Ramos (cell line): ENCODE data around the gene LCLAT1.
"Not testable (repeated sequence)": the region's sequence is repeated elsewhere in the genome, so short reads cannot be mapped to it uniquely, and the experiment has no call there.

Source experiments
- in situ Hi-C: fragments of 300-500 bp; cut with MboI; formaldehyde crosslinking; loops from one replicate; pipeline ENCODE4 v1.14.3; 2022; ENCODE audit warnings: low sequenced_read_pairs; ENCODE audit not compliant: unreplicated experiment

The LCLAT1 gene

DNA sequence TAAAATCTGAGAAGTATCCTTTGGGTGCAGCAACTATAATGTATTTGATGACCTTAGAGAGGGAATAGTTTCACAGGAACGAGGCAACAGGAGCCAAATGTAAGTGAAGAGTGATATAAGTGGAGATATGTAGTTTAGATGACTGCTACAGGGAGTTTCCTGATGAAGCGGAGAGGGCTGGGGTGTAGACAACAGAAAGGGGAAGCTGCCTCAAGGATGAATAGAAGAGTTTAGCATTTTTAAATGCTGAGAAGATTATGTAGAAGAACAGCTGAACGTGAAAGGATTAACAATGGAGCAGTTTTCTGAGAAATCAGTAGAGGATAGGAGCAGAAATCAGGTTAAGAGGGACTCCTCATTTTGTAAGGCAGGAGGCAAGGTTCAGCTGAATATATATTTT is 133.3 kb downstream of the LCLAT1 start:
- in situ Hi-C loops: no loop called here

DNA sequence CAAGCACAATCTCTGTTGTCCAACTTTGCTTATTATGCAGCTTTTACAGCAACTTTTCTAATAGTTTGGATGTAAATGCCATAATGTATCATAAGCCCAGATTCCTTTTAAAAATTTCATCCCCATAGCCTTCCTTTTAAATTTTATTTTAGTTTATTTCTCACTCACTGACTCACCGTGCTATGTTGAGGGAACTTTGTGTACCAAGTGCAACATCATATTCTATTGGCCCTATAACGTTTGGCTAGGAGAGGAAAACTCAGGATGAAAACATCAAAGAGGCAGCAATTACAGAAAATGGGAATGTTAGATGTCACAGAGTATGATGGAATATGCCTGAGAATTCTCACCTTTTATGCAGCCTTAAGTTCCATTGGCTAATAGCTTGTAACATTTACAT is 135.5 kb downstream of the LCLAT1 start:
- in situ Hi-C loops: no loop called here

DNA sequence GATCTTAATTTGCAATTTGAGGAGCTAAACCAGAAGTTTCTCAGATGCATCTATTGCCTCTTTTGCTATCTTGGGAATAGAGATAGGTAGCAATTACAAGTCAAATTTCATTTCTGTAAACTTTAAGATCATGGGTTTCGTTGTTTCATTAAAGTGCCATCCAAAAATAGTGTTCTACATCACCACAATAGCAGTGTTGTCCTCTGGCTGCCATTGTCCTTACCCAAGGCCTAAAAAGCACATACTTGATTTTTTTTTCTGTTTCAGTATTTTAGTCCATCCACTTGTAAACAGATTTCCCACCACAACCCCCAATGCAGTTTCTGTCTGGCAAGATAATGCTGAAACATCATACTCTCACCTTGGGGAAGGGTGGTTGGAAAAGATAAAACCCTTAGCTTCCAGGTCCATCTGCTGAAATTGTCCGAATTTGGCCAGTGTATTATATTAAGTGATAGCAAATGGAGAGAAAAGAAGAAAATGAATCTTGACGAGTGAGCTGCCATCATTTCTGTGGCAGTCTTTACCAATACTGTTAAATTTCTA is 136.2 kb downstream of the LCLAT1 start:
- in situ Hi-C loops: no loop called here

DNA sequence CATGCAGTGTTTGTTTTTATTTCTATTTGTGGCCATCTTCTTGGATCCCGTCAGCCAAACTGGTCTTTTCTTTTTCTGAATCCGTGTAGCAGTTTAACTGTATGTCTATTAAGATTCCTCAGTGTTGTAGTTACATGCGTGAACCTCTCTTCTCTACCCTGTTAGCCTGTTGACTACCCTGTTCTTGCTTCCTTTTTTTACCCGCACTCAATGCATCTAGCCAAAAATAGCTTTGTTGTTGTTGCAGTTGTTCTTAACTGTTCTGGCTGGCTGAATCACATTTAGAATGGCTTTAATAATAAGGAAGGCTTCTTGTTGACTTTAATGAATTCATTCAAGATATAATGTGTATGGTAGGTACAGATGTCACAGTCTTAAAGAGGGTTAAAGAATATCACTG is 137.1 kb downstream of the LCLAT1 start:
- in situ Hi-C loops: no loop called here

DNA sequence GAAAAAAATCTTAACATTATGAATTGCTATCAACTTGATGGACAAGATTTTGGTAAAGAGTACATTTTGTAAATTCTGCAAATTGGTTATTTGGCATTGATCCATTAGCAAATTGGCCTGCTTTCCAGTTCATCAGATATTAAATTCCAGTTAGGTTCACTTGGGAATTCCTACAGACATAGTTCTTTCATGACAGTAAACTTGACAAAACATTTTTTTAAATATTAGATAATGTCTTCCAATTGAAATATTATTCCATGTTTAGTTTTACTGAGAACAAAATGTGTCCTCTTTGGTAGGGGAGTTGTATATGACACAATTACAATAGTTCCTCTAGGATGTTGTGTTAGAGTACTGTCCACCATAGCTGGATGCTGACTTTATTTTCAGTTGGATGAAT is 141.9 kb downstream of the LCLAT1 start:
- in situ Hi-C loops: no loop called here

DNA sequence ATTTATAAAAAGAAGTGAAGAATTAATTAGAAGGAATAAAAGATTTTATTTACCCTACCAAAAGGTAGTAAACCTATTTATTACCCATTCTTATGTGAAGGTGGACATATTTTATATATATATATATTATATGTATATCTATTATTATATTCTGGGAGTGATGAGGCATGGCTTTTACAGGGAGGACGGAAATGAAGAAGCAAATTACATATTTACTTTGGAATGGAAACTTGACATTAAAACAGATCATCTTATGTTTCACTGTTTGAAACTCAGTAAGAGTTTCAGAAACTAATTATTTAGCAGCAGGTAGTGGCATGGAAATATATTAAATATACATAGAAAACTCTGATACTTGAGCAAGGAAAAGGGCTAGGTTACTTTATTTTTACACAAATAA is 143.4 kb downstream of the LCLAT1 start:
- in situ Hi-C loops: no loop called here

DNA sequence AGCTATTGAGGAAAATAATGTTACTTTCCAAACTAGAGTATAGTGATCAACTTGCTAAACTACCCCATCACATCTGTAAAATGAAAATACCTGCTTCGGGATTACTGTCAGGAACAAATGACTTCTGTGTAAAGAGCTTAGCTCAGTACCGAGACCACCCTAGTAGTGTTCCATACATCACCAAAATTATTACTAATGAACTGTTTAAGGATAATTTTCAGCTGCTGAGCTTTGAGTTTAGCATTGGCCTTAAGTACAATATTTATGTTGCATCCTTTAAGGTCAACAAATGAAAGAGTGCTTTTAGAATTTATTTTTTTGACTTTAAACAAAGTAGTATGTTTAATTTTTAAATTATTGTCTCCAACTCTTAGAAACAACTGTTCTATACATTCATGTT is 144.1 kb downstream of the LCLAT1 start:
- in situ Hi-C loops: no loop called here

DNA sequence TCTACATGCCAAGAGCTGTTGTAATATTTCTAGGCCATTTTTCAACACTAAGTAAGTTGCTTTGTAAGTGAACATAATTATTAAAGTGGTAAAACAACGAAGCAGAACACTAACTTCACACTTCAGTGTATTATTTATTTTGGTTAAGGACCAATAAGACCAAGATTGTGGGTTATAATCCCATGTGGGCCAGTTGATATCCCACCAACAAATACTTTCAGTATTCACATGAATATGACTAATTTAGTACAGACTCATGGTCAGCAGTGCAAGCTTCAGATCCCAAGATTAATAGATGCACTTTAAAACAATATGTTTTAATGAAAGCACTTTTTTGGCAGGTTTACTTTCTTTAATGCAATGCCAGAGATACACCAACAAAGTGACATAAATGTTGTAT is 154.3 kb downstream of the LCLAT1 start:
- in situ Hi-C loops: no loop called here

DNA sequence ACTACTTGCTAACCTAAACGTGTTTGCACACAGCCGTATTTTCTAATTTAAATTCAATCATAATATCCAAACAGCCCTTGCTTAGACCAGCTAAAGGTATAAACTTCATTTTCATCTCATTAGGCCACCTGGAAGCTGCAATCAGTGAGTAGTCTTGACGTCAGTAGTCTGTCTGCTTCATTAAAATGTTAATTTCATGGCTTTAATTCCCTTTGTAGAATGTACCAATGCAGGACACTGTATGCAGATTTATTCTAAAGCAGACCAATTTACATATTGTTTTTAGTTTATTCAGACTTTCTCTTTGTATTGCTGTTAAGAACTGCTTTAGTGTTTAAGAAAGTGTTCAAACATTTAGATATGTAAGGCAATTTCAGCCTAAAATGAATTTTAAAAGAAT is 158.2 kb downstream of the LCLAT1 start:
- in situ Hi-C loops: no loop called here

DNA sequence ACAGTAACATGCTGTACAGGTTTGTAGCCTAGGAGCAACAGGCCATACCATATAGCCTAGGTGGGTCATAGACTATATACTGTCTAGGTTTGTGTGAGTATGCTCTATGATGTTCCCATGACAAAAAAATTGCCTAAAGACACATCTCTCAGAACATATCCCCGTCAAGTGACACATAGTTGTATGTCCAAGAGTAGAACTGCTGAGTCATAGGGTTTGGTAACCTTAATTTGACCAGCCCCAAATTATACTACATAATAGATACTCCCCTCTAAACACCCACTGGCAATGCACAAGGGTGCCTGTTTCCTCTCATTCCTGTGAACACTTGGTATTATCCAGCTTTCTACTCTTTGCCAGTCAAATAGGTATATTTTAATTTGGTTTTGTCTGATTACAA is 161.6 kb downstream of the LCLAT1 start:
- in situ Hi-C loops: no loop called here

DNA sequence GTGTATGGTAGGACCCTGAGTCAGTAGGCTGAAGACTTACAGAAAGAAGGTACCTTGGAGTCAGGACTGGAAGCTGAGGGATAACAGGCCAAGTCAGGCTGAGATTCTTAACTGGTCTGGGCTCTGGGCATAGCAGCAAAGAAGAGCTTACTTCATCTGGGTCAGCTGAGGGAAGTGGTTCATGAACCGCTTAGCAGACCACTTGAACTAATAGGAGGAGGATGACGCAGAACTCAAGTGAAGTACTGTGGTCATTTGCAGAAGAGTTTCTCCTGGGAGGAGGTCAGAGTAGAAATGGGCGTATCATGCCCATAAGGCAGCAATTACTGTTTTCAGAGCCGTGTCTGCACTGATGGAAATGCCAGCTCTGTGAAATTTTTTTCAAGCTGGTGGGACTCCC is 164.5 kb downstream of the LCLAT1 start:
- in situ Hi-C loops: no loop called here

DNA sequence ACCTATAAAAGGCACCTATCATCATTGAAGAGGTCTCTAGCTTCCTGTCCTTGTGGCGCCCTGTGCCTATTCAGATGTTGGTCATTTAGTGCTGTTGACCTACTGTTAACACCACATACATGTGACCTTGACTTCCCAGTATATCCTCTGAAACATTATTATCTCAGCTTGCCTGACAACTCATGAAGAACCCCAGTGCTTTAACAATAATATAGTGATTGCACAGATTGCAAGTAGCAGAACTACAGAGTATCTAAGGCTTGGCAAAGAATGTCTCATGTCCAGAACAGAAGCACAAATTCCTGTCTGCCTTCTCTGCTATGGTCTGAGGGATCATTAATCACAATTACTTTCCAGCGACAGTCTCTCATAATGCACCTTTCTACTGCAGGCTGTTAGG is 165.3 kb downstream of the LCLAT1 start:
- in situ Hi-C loops: no loop called here

DNA sequence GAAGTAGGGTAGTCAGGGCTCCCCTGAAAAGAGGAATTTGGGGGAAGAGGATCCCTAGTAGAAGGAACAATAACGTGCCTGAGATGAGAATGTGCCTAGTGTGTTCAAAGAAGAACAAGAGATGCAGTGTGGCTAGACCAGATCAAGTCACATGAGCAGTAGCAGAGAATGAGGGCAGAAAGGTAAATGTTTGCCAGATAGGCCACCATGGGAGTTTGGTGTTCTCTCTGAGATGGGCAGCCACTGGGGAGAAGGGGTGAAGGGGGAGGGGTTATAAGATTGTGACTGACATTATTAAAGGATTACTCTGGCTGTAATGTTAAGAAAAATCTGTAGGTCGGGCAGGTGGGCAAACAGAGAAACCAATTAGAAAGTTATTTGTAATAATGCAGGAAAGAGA is 166.0 kb downstream of the LCLAT1 start:
- in situ Hi-C loops: no loop called here

DNA sequence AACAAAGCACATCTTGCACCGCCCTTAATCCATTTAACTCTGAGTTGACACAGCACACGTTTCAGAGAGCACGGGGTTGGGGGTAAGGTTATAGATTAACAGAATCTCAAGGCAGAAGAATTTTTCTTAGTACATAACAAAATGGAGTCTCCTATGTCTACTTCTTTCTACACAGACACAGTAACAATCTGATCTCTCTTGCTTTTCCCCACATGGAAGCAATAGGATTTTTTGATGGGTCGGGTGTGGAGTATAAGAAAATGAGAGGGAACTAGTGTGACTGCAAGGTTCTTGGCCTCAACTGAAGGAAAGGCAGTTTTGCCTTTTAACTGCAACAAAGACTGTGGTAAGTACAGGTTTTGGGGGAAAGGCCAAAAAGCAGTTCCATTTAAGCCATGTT is 167.2 kb downstream of the LCLAT1 start:
- in situ Hi-C loops: not testable (repeated sequence)

DNA sequence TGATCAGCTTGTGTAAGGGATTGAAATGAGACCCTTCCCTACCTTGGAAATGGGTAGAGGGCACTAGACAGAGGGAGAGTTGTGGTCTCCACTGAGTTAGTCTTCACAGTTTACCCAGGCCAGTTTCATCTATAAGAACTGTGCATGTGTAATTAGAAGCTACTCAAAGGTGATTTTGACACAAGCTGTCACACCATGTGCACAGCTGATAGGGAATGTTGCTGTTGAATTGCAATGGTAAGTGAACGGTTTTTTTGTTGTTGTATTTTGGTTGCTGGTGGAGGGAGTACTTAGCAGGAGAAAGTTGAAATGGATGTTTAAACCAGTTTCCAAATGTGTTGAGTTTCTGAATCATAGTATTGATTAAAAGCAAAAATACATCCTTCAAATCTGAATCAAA is 168.9 kb downstream of the LCLAT1 start:
- in situ Hi-C loops: no loop called here

DNA sequence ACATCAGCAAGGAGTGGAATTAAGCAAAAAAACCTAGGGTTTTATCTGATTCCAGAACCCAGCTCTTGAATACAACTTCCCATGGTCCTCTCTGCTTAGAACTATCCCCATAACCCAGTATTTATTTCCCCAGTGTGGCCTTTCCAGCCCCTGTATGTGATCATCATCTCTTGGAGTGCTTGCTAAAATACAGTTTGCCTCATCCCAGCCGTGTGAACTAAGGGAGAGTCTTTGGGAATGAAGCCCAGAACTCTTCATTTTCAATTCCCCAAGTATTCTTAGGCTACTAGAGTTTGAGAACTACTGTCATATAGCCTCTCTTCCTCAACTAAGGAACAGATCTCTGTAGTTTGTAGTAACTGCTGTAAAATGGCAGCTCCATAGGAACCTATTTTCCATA is 173.1 kb downstream of the LCLAT1 start:
- in situ Hi-C loops: no loop called here

DNA sequence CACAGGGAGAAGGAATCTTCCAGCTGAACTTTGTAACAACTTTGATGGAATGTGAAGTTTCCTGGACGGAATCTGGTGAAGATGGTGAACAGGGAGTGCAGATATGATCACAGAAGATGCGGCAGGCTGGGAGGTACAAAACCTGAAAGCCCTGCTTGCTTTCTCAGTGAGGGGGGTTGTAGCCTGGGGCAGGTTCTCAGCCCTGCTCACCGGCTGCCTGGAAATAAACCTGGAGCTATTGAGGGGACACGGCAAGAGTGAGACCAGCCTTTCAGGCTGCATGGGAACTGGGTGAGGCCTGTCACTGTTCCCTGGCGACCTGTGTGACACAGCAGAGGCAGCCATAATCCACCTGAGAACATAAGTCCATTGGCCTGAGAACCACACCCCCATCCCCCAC is 174.8 kb downstream of the LCLAT1 start:
- in situ Hi-C loops: no loop called here

DNA sequence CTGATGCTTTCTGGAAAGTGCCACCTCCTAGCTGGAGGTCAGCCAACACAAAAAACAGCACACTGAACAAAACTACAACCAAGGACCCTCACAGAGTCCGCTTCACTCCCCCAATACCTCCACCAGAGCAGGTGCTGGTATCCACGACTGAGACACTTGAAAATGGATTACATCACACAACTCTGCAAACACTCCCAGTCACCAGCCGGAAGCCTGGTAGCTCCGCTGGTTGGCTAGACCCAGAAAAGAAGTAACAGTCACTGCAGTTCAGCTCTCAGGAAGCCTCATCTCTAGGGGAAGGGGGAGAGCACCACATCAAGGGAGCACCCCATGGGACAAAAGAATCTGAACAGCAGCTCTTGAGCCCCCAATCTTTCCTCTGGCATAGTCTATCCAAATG is 175.4 kb downstream of the LCLAT1 start:
- in situ Hi-C loops: no loop called here

DNA sequence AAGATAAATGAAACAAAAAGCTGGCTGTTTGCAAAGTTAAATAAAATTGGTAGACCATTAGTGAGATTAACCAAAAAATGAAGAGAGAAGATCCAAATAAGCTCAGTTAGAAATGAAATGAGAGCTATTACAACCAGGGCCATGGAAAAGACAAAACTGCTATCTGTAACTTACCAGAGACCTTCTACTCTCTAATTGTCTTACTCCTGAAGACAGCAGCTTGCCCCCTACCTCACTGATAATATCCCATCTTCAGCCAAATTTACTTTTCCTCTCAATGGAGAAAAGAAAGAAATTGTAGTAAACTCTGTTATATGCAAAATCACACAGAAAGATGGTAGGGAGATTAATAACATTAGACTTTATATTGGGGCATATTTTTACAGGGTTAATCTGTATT is 178.2 kb downstream of the LCLAT1 start:
- in situ Hi-C loops: no loop called here

DNA sequence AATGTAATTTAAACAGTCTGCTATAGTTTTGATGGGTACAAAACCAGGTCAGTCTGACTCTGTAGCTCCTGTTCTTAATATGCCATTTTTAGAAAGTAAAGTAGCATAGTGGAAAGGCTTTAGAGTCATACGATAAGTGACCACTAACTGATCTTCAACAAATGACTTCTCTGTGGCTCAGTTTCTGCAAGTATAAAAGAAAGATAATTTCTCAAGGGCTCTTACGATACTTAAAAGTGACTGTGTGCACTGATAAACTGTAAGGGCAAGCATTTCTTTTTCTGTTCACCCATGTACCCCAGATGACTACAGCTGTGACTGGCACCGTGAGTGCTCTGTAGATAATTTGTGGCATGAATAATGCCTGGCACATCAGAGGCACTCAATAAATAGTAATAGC is 178.7 kb downstream of the LCLAT1 start:
- in situ Hi-C loops: no loop called here

DNA sequence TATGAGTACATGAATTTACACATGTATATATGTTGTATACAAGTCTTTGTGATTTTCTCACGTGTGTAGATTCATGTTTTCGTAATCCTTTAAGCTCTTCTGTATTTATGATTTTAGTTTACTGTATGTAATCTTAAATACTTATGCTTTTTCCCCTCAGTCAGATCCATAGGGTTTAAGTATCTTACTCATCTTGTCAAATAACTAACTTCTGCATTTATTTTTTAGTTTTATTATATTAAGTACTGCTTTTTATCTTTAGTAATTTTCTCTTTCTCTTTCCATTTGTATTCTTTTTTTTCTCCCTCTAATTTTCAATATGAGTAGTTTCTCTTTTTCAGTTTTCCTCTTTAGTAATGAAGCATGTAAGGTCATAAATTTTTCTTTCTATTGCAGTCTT is 179.4 kb downstream of the LCLAT1 start:
- in situ Hi-C loops: no loop called here

DNA sequence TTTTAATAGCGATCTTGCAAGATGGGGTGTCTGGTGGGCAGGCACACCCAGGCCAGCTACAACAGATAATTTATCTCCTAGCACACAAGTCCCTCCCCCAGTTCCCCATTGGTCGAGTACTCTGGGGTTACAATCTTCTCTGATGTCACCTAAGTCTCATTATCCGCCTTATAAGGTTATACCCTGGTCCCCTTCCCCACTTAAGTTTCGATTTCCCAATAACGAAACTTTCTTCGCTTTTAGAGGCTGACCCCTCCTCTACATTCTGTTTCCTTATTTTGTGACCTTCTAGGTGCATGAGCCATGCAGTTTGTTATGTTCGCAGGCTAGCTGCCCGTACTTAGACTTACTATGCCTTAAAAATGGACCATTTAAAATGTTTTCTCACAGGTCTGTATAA is 180.1 kb downstream of the LCLAT1 start:
- in situ Hi-C loops: no loop called here

DNA sequence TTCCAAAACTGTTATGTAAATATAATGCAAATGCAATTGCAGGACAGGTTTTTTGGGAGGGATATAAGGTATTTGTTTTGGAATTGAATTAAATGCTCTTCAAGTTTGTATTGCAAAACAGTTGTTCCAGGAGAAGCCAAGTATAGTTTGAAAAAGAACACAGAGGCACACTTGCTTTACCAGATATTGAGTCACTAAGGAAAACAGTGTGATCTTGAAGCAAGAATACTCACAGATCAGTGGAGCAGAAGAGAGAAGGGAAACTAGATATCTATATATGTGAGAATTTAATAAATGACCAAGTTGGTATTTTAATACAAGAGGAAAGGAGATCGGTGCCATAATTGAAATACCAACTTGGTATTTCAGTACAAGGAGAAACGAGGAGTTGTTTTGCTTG is 181.3 kb downstream of the LCLAT1 start:
- in situ Hi-C loops: no loop called here
